HG02943 (cell line): ENCODE measurements around the gene HS6ST3.

Source experiments
- ATAC-seq: cut with Tn5 transposase; IDR thresholded peaks from one replicate; pipeline ENCODE4 v1.9.1; 2021; ENCODE audit warnings: mild to moderate bottlenecking, low read depth, moderate library complexity; ENCODE audit not compliant: unreplicated experiment

The HS6ST3 gene

GRCh38 chr13:96636001-96636709 is 546.2 kb downstream of the HS6ST3 start:
- no peak for ATAC-seq

GRCh38 chr13:96637039-96637438 is 547.1 kb downstream of the HS6ST3 start:
- ATAC-seq = no peak

GRCh38 chr13:96646101-96646500 is 556.2 kb downstream of the HS6ST3 start:
- ATAC-seq = no peak

- no peak for ATAC-seq
Measured at GRCh38 chr13:96646515-96647211, 556.8 kb downstream of the HS6ST3 start.

GRCh38 chr13:96650301-96650886 is 560.5 kb downstream of the HS6ST3 start:
- ATAC-seq = no peak

GRCh38 chr13:96651598-96651997 is 561.7 kb downstream of the HS6ST3 start:
- ATAC-seq = no peak

- no peak for ATAC-seq
Measured at GRCh38 chr13:96652506-96652905, 562.6 kb downstream of the HS6ST3 start.

- ATAC-seq = no peak
Measured at GRCh38 chr13:96661612-96662011, 571.7 kb downstream of the HS6ST3 start.

GRCh38 chr13:96662036-96662435 is 572.1 kb downstream of the HS6ST3 start:
- no peak for ATAC-seq

- ATAC-seq = no peak
Measured at GRCh38 chr13:96667294-96668018, 577.5 kb downstream of the HS6ST3 start.

- no peak for ATAC-seq
Measured at GRCh38 chr13:96671073-96671472, 581.2 kb downstream of the HS6ST3 start.

GRCh38 chr13:96672016-96672415 is 582.1 kb downstream of the HS6ST3 start:
- ATAC-seq = no peak

GRCh38 chr13:96673825-96674224 is 583.9 kb downstream of the HS6ST3 start:
- ATAC-seq = no peak

- no peak for ATAC-seq
Measured at GRCh38 chr13:96677029-96677428, 587.1 kb downstream of the HS6ST3 start.

GRCh38 chr13:96678801-96679200 is 588.9 kb downstream of the HS6ST3 start:
- no peak for ATAC-seq

GRCh38 chr13:96680898-96681297 is 591.0 kb downstream of the HS6ST3 start:
- ATAC-seq = no peak

GRCh38 chr13:96681766-96682165 is 591.9 kb downstream of the HS6ST3 start:
- ATAC-seq = no peak

- no peak for ATAC-seq
Measured at GRCh38 chr13:96684469-96684868, 594.6 kb downstream of the HS6ST3 start.

GRCh38 chr13:96684907-96685306 is 595.0 kb downstream of the HS6ST3 start:
- no peak for ATAC-seq

GRCh38 chr13:96686286-96686685 is 596.4 kb downstream of the HS6ST3 start:
- ATAC-seq = no peak

- ATAC-seq = no peak
Measured at GRCh38 chr13:96687191-96687590, 597.3 kb downstream of the HS6ST3 start.
